Measurements from ENCODE around the gene LPCAT1. TPM values are rescaled to one million over a fixed set of nuclear protein-coding genes. Genes with fewer than 3 reads are reported as not detected.

The LPCAT1 gene
- total and polyA plus RNA-seq, 2 experiments from 2014 or later: 78.0 to 255 TPM

DNA sequence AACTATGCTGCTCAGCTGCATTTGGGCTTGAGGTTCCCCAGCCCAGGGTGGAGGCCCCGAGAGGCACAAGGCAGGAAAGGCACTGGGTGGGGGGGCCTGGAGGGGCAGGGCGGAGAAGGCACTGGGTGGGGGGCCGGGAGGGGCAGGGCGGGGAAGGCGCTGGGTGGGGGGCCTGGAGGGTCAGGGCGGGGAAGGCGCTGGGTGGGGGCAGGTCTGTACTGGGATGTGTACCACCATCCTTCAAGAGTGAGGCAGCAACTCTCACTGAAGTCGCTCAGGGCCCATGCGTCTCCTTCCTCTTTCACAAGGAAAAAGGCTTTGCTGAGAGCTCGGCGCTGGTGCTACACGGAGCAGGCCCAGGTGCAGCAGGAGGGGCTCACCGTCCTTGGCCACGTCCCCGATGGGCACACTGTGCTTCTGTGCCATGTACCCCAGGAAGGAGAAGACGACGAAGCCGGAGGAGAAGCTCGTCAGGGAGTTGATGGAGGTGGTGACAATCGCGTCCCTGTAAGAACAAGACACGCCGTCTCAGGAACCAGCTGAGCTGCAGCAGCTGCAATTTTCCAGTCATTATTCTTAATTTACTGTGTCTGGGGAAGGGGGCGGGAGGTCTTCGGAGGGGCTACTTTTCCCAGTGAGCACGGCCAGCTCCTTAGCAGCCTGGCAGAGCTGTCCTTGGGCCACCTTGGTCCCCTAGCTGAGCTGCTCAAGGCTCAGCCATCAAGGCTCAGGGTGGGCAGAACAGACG is 109.3 kb downstream of the LPCAT1 start (continued):
- TF ChIP-seq REST (IDR thresholded peaks at IDR 0.05; ENCODE audit: unreplicated experiment): no peak
- TF ChIP-seq CREB1 (CRISPR knock-in tag; IDR thresholded peaks at IDR 0.05; ENCODE audit: low read depth): no peak
- TF ChIP-seq EZH2phosphoT487 (IDR thresholded peaks at IDR 0.05; ENCODE audit: unreplicated experiment): no peak
- TF ChIP-seq EZH2 (IDR thresholded peaks at IDR 0.05; ENCODE audit: low read depth, unreplicated experiment): no peak
- TF ChIP-seq POLR2AphosphoS5 (IDR thresholded peaks at IDR 0.05; ENCODE audit: low read depth): no peak
- TF ChIP-seq, protein P1, sequence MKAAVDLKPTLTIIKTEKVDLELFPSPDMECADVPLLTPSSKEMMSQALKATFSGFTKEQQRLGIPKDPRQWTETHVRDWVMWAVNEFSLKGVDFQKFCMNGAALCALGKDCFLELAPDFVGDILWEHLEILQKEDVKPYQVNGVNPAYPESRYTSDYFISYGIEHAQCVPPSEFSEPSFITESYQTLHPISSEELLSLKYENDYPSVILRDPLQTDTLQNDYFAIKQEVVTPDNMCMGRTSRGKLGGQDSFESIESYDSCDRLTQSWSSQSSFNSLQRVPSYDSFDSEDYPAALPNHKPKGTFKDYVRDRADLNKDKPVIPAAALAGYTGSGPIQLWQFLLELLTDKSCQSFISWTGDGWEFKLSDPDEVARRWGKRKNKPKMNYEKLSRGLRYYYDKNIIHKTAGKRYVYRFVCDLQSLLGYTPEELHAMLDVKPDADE (IDR thresholded peaks at IDR 0.05): no peak

GRCh38 chr5:1413611-1414241 is 110.0 kb downstream of the LPCAT1 start:
- Histone ChIP-seq H3K27me3 (ENCODE audit: insufficient read depth) (no peaks in the 10 kb centered on the region), H3K27ac (ENCODE audit: low read depth) (no peak overlapping the region), H3K4me2 (peak overlapping the region; percentile 51; the same call in 1 of the 2 replicates), H3K36me3 (ENCODE audit: insufficient read depth) (no peaks in the 10 kb centered on the region), H4K20me1 (replicated peaks; ENCODE audit: insufficient read depth) (no peaks in the 10 kb centered on the region), H3F3A (replicated peaks; ENCODE audit: low read depth) (peaks cover 4% of the 10 kb centered on the region; the same call in 1 of the 2 replicates), H3K4me3 (no peak overlapping the region), H3K9me2 (ENCODE audit: insufficient read depth) (no peaks in the 10 kb centered on the region), H3K79me2 (replicated peaks; ENCODE audit: insufficient read depth) (no peaks in the 10 kb centered on the region), H2AFZ (peak overlapping the region; percentile 56; the same call in 1 of the 2 replicates), H3K4me1 (ENCODE audit: insufficient read depth) (peaks cover 13% of the 10 kb centered on the region)
- peaks cover 13% of the 10 kb centered on the region for H3K27me3 Mint-ChIP-seq (ENCODE audit: insufficient read depth, low read depth, poor library complexity)
- ATAC-seq: peak; percentile 25
- no peaks in the 10 kb centered on the region; the same call in 2 of the 3 replicates for H3K36me3 Mint-ChIP-seq (ENCODE audit: low read depth)
- no peak overlapping the region for H3K4me3 Mint-ChIP-seq
- no peaks in the 10 kb centered on the region; the same call in 1 of the 3 replicates for H3K9me3 Mint-ChIP-seq
- DNase-seq (ENCODE audit: low spot score): peak; percentile 36
- peaks cover 17% of the 10 kb centered on the region for H3K4me1 Mint-ChIP-seq
- H3K27ac Mint-ChIP-seq: no peak overlapping the region
- TF ChIP-seq JUNB (IDR thresholded peaks at IDR 0.05; ENCODE audit: unreplicated experiment): no peak
- no peak for TF ChIP-seq ZNF331 (CRISPR knock-in tag; IDR thresholded peaks at IDR 0.05; ENCODE audit: low read depth)
- TF ChIP-seq CTCF (conservative IDR thresholded peaks at IDR 0.05; ENCODE audit: low read depth in 2 of 2): no peak
- TF ChIP-seq, protein P1 (IDR thresholded peaks at IDR 0.05): no peak
- no peak for TF ChIP-seq EZH2phosphoT487 (IDR thresholded peaks at IDR 0.05; ENCODE audit: unreplicated experiment)
- TF ChIP-seq STAT1 (IDR thresholded peaks at IDR 0.05; ENCODE audit: unreplicated experiment): no peak
- TF ChIP-seq POLR2AphosphoS5 (IDR thresholded peaks at IDR 0.05; ENCODE audit: low read depth): no peak
- no peak for TF ChIP-seq CREB1 (CRISPR knock-in tag; IDR thresholded peaks at IDR 0.05; ENCODE audit: low read depth)
- no peak for TF ChIP-seq REST (IDR thresholded peaks at IDR 0.05; ENCODE audit: unreplicated experiment)
- no peak for TF ChIP-seq EZH2 (IDR thresholded peaks at IDR 0.05; ENCODE audit: low read depth, unreplicated experiment)

All from GM23338 (cell line).